HCT116 (cell line): Measurements from ENCODE around the gene ASB11. TPM values are rescaled to one million over a fixed set of nuclear protein-coding genes. Genes with fewer than 3 reads are reported as not detected.

Source experiments
- ATAC-seq: fragments of 200-7000 bp; cut with Tn5 transposase; 2 replicates; pipeline ENCODE4 v1.9.1; 2020; ENCODE audit warnings: mild to moderate bottlenecking, moderate library complexity
- BruUV-seq: library from RNA; stranded (reverse); fragments of 400-500 nt; replicated peaks from 2 replicates; lab custom pipeline; 2021; lab: Mats Ljungman, UMichigan
- CTCF ChIA-PET: fragments of 300-600 bp; sonication (Branson Sonifier 250); formaldehyde crosslinking; loops from one replicate; lab custom pipeline; 2021; ENCODE audit warnings: antibody characterized with exemption; lab: Charles Lee
- POLR2A ChIA-PET: fragments of 300-600, 350-600 bp; sonication (Branson Sonifier 250); formaldehyde crosslinking; loops from one replicate; lab custom pipeline; 2021; ENCODE audit warnings: antibody characterized with exemption; lab: Charles Lee
- RAD21 ChIA-PET, 2 experiments: fragments of 300-600 bp; sonication (Branson Sonifier 250); formaldehyde crosslinking; loops; one replicate each; lab custom pipeline; 2023; ENCODE audit warnings: low total read pairs in 2 of 2; ENCODE audit not compliant: uncharacterized antibody in 2 of 2, unreplicated experiment in 2 of 2, low non-redundant PET in 1 of 2; lab: Charles Lee
- DNase-seq: peaks from one replicate; pipeline ENCODE4 v3.0.0-alpha.2; 2010; ENCODE audit warnings: low read depth, low spot score
- H2AFZ ChIP-seq: fragments of 200-600 bp; shearing (Covaris generic), sonication (generic); 2 replicates; pipeline ENCODE4 v1.6.1; 2017; ENCODE audit warnings: low read depth, mixed run types, mixed read lengths, antibody characterized with exemption, low read length; ENCODE audit not compliant: poor library complexity, severe bottlenecking
- H3K27ac ChIP-seq: 2 replicates; pipeline ENCODE4 v1.5.1; 2012; ENCODE audit warnings: low read depth, low read length
- H3K27me3 ChIP-seq: fragments of 200-600 bp; sonication (generic); 2 replicates; pipeline ENCODE4 v1.6.1; 2016; ENCODE audit warnings: mixed run types, low read length, mixed read lengths; ENCODE audit not compliant: insufficient read depth
- H3K36me3 ChIP-seq, 2 experiments: fragments of 200-500 bp in 1 of 2; fragments of 200-600 bp in 1 of 2; sonication (Bioruptor generic) in 1 of 2; sonication (generic) in 1 of 2; 2 replicates each; pipeline versions ENCODE4 v1.5.1 to v1.6.1; 2014 to 2016; ENCODE audit warnings: low read length in 2 of 2, inconsistent platforms in 1 of 2, mixed read lengths in 1 of 2, mixed run types in 1 of 2; ENCODE audit not compliant: insufficient read depth in 2 of 2, control insufficient read depth in 1 of 2
- H3K4me1 ChIP-seq, 2 experiments: fragments of 200-600 bp in 1 of 2; sonication (generic) in 1 of 2; 2 replicates each; pipeline versions ENCODE4 v1.5.1 to v1.6.1; 2012 to 2017; ENCODE audit warnings: low read length in 2 of 2, inconsistent platforms in 1 of 2, mild to moderate bottlenecking in 1 of 2, mixed read lengths in 1 of 2, mixed run types in 1 of 2, moderate library complexity in 1 of 2; ENCODE audit not compliant: insufficient read depth in 2 of 2, control insufficient read depth in 1 of 2
- H3K4me2 ChIP-seq: fragments of 200-600 bp; sonication (generic); 2 replicates; pipeline ENCODE4 v1.6.1; 2017; ENCODE audit warnings: mixed run types, low read length, mixed read lengths
- H3K4me3 ChIP-seq, 2 experiments: fragments of 200-600 bp in 1 of 2; sonication (generic) in 1 of 2; replicated peaks in 1 of 2; 2 replicates each; pipeline ENCODE4 v1.5.1; 2011 to 2016; ENCODE audit warnings: low read length in 2 of 2, control low read depth in 1 of 2, low read depth in 1 of 2, mild to moderate bottlenecking in 1 of 2, mixed read lengths in 1 of 2, mixed run types in 1 of 2
- H3K79me2 ChIP-seq: fragments of 200-600 bp; sonication (generic); 2 replicates; pipeline ENCODE4 v1.6.1; 2017; ENCODE audit warnings: mild to moderate bottlenecking, mixed run types, low read length, moderate library complexity, mixed read lengths; ENCODE audit not compliant: insufficient read depth
- H3K9ac ChIP-seq: fragments of 200-600 bp; sonication (generic); 2 replicates; pipeline ENCODE4 v1.6.1; 2016; ENCODE audit warnings: low read length, mixed read lengths
- H3K9me2 ChIP-seq: fragments of 200-600 bp; sonication (generic), shearing (Covaris generic); 2 replicates; pipeline ENCODE4 v1.6.1; 2017; ENCODE audit warnings: mixed run types, mild to moderate bottlenecking, moderate library complexity; ENCODE audit not compliant: insufficient read depth
- H3K9me3 ChIP-seq, 2 experiments: fragments of 200-500 bp in 1 of 2; fragments of 200-600 bp in 1 of 2; sonication (Bioruptor generic) in 1 of 2; sonication (generic) in 1 of 2; 2 replicates each; pipeline ENCODE4 v1.6.1; 2014 to 2017; ENCODE audit warnings: low read length in 2 of 2, mixed read lengths in 2 of 2, inconsistent platforms in 1 of 2, low read depth in 1 of 2, mild to moderate bottlenecking in 1 of 2, mixed run types in 1 of 2, moderate library complexity in 1 of 2; ENCODE audit not compliant: control insufficient read depth in 1 of 2, insufficient read depth in 1 of 2
- H4K20me1 ChIP-seq: fragments of 200-600 bp; sonication (generic), shearing (Covaris generic); 2 replicates; pipeline ENCODE4 v1.6.1; 2017; ENCODE audit warnings: mixed run types, mild to moderate bottlenecking, moderate library complexity; ENCODE audit not compliant: insufficient read depth
- CBX3 ChIP-seq: IDR thresholded peaks from 2 replicates; pipeline ENCODE4 v1.6.1; 2012; ENCODE audit warnings: low read depth
- CEBPB ChIP-seq: IDR thresholded peaks from 2 replicates; pipeline ENCODE4 v1.6.1; 2012; ENCODE audit warnings: low read depth
- CTCF ChIP-seq, 3 experiments: fragments of 200-600 bp in 1 of 3; sonication (generic) in 1 of 3; IDR thresholded peaks in 2 of 3; conservative IDR thresholded peaks in 1 of 3; 2 replicates each; pipeline ENCODE4 v1.5.1; 2012 to 2017; ENCODE audit warnings: low read depth in 2 of 3, low read length in 2 of 3, antibody characterized with exemption in 1 of 3, borderline replicate concordance in 1 of 3, control low read depth in 1 of 3, mild to moderate bottlenecking in 1 of 3, mixed read lengths in 1 of 3, mixed run types in 1 of 3, moderate library complexity in 1 of 3; ENCODE audit not compliant: insufficient read depth in 1 of 3
- FOSL1 ChIP-seq: IDR thresholded peaks from 2 replicates; pipeline ENCODE4 v1.6.1; 2012; ENCODE audit warnings: low read depth
- MAX ChIP-seq: IDR thresholded peaks from 2 replicates; pipeline ENCODE4 v1.6.1; 2012
- POLR2AphosphoS5 ChIP-seq: IDR thresholded peaks from 2 replicates; pipeline ENCODE4 v1.6.1; 2011; ENCODE audit warnings: mild to moderate bottlenecking, low read depth, low read length, moderate library complexity
- RAD21 ChIP-seq: IDR thresholded peaks from 2 replicates; pipeline ENCODE4 v1.6.1; 2012; ENCODE audit warnings: low read depth, mild to moderate bottlenecking
- SIN3A ChIP-seq: IDR thresholded peaks from 2 replicates; pipeline ENCODE4 v1.6.1; 2012; ENCODE audit warnings: low read depth
- ZBTB33 ChIP-seq: IDR thresholded peaks from 2 replicates; pipeline ENCODE4 v1.6.1; 2011; ENCODE audit warnings: mild to moderate bottlenecking, low read length, moderate library complexity; ENCODE audit not compliant: insufficient replicate concordance; ENCODE audit errors: extremely low read depth
- ZNF274 ChIP-seq: fragments of 200-500 bp; sonication (Bioruptor generic); IDR thresholded peaks from 2 replicates; pipeline ENCODE4 v1.6.1; 2014; ENCODE audit warnings: mild to moderate bottlenecking, low read depth, low read length, inconsistent platforms
- intact Hi-C: fragments of 100-400 bp; cut with micrococcal nuclease; formaldehyde crosslinking; loops from 2 replicates; pipeline ENCODE4 v1.10.0; 2022
- total RNA-seq: library from RNA; stranded (reverse); gene quantifications from one replicate; pipeline ENCODE4 v1.2.1, GENCODE V29; 2021; ENCODE audit not compliant: unreplicated experiment

The ASB11 gene
- total RNA-seq, 1 experiment from 2014 or later: not detected

GRCh38 chrX:15242899-15243555 lies 72.4 kb downstream of the ASB11 start:
- no TSS peak for BruUV-seq
- no peak overlapping the region for H3K4me2 ChIP-seq
- H3K79me2 ChIP-seq: no peaks in the 10 kb centered on the region
- CTCF ChIA-PET: interaction anchor here (0.8 to 1.6 kb wide), 9 partner anchors 9 to 1204 kb away, joined by 3 to 5 read pairs (median 4); no protein-coding TSS in a partner anchor
- H3K27me3 ChIP-seq: no peaks in the 10 kb centered on the region
- POLR2A ChIA-PET: no interaction called here
- RAD21 ChIA-PET: no interaction called here
- peak; percentile 43 for DNase-seq
- no peaks in the 10 kb centered on the region for H3K36me3 ChIP-seq
- H4K20me1 ChIP-seq: no peaks in the 10 kb centered on the region
- H3K4me3 ChIP-seq: no peak overlapping the region
- no peaks in the 10 kb centered on the region for H3K9me3 ChIP-seq
- peak; percentile 70 for ATAC-seq
- TF ChIP-seq FOSL1 (no peak), POLR2AphosphoS5 (no peak), RAD21 (peak; percentile 75), MAX (no peak), CTCF (IDR thresholded peaks at IDR 0.05 in 2 of 3, conservative IDR thresholded peaks at IDR 0.05 in 1 of 3; ENCODE audit: borderline replicate concordance in 1 of 3, insufficient read depth in 1 of 3, low read depth in 2 of 3, low read length in 2 of 3) (peak; percentile 33 to 55 (median 49); a peak in 4 of 6 replicates), SIN3A (no peak)
- H3K9ac ChIP-seq: no peak overlapping the region
- no peak overlapping the region for H3K27ac ChIP-seq
- H2AFZ ChIP-seq: no peak overlapping the region
- H3K9me2 ChIP-seq: no peaks in the 10 kb centered on the region
- H3K4me1 ChIP-seq: no peaks in the 10 kb centered on the region
- intact Hi-C loops: loop anchor here (1.0 to 10.0 kb wide), 6 partner anchors 98 to 1205 kb away; no protein-coding TSS in a partner anchor

GRCh38 chrX:15241301-15241700 lies 74.1 kb downstream of the ASB11 start:
- H3K36me3 ChIP-seq: no peaks in the 10 kb centered on the region
- H3K4me3 ChIP-seq: no peak overlapping the region
- H4K20me1 ChIP-seq: no peaks in the 10 kb centered on the region
- H2AFZ ChIP-seq: no peak overlapping the region
- H3K9me3 ChIP-seq: no peaks in the 10 kb centered on the region
- ChIA-PET CTCF (no interaction called here), POLR2A (no interaction called here), RAD21 (no interaction called here)
- H3K9me2 ChIP-seq: no peaks in the 10 kb centered on the region
- intact Hi-C loops: loop anchor here (5.0 to 10.0 kb wide), 3 partner anchors 96 to 526 kb away; no protein-coding TSS in a partner anchor
- H3K4me1 ChIP-seq: no peaks in the 10 kb centered on the region
- H3K27me3 ChIP-seq: no peaks in the 10 kb centered on the region
- no peak overlapping the region for H3K27ac ChIP-seq
- BruUV-seq: no TSS peak
- H3K79me2 ChIP-seq: no peaks in the 10 kb centered on the region
- ATAC-seq (no peak), DNase-seq (no peak)
- no peak overlapping the region for H3K9ac ChIP-seq
- no peak overlapping the region for H3K4me2 ChIP-seq
- TF ChIP-seq FOSL1 (no peak), ZNF274 (no peak), CTCF (IDR thresholded peaks at IDR 0.05 in 2 of 3, conservative IDR thresholded peaks at IDR 0.05 in 1 of 3; ENCODE audit: borderline replicate concordance in 1 of 3, insufficient read depth in 1 of 3, low read depth in 2 of 3, low read length in 2 of 3) (no peak), CEBPB (no peak), CBX3 (no peak), ZBTB33 (no peak)
